GM19438 (cell line): ENCODE results near the gene MYH10.

ENCODE experiments used
- ATAC-seq: cut with Tn5 transposase; IDR thresholded peaks from one replicate; pipeline ENCODE4 v1.9.1; 2021; ENCODE audit warnings: low read depth; ENCODE audit not compliant: unreplicated experiment

Gene MYH10

GRCh38 chr17:8477715-8478441 lies 152.6 kb downstream of the MYH10 start:
- ATAC-seq: no peak

- no peak for ATAC-seq
Observed at GRCh38 chr17:8477171-8477570, 153.4 kb downstream of the MYH10 start.

GRCh38 chr17:8476741-8477140 lies 153.8 kb downstream of the MYH10 start:
- no peak for ATAC-seq

- ATAC-seq: no peak
Observed at GRCh38 chr17:8475781-8476180, 154.7 kb downstream of the MYH10 start.

GRCh38 chr17:8475227-8475626 lies 155.3 kb downstream of the MYH10 start:
- no peak for ATAC-seq

- no peak for ATAC-seq
Observed at GRCh38 chr17:8474826-8475225, 155.7 kb downstream of the MYH10 start.

GRCh38 chr17:8473451-8474192 lies 156.9 kb downstream of the MYH10 start:
- no peak for ATAC-seq

GRCh38 chr17:8472663-8473062 lies 157.9 kb downstream of the MYH10 start:
- ATAC-seq: no peak

- ATAC-seq: no peak
Observed at GRCh38 chr17:8470447-8471047, 160.0 kb downstream of the MYH10 start.

- ATAC-seq: no peak
Observed at GRCh38 chr17:8469964-8470363, 160.6 kb downstream of the MYH10 start.

GRCh38 chr17:8468980-8469379 lies 161.5 kb downstream of the MYH10 start:
- ATAC-seq: no peak

GRCh38 chr17:8468127-8468526 lies 162.4 kb downstream of the MYH10 start:
- ATAC-seq: no peak

- no peak for ATAC-seq
Observed at GRCh38 chr17:8467527-8467926, 163.0 kb downstream of the MYH10 start.

- ATAC-seq: no peak
Observed at GRCh38 chr17:8466873-8467272, 163.7 kb downstream of the MYH10 start.

- no peak for ATAC-seq
Observed at GRCh38 chr17:8466456-8466855, 164.1 kb downstream of the MYH10 start.

- no peak for ATAC-seq
Observed at GRCh38 chr17:8465759-8466158, 164.8 kb downstream of the MYH10 start.

- ATAC-seq: no peak
Observed at GRCh38 chr17:8465356-8465755, 165.2 kb downstream of the MYH10 start.

GRCh38 chr17:8464941-8465340 lies 165.6 kb downstream of the MYH10 start:
- ATAC-seq: no peak

GRCh38 chr17:8463099-8463498 lies 167.4 kb downstream of the MYH10 start:
- no peak for ATAC-seq

- ATAC-seq: no peak
Observed at GRCh38 chr17:8462564-8462963, 168.0 kb downstream of the MYH10 start.

- ATAC-seq: no peak
Observed at GRCh38 chr17:8459831-8460230, 170.7 kb downstream of the MYH10 start.

GRCh38 chr17:8459107-8459506 lies 171.4 kb downstream of the MYH10 start:
- ATAC-seq: no peak
